Small intestine (tissue), 7 donors: ENCODE results near the gene HSD3B1. TPM values are rescaled to one million over a fixed set of nuclear protein-coding genes. Genes with fewer than 3 reads are reported as not detected.

Source experiments
- DNase-seq, 2 donors: peaks; one replicate each; pipeline versions ENCODE4 v3.0.0 to v3.0.0-alpha.2; 2013
- FAIRE-seq: peaks from 2 replicates; lab custom pipeline; 2012; peaks lifted over from hg19 to GRCh38; lab: Jason Lieb, UNC
- H3K27ac ChIP-seq, 3 donors: one replicate each; pipeline ENCODE4 v1.5.1; 2013; ENCODE audit warnings: low read length in 2 of 3, mild to moderate bottlenecking in 2 of 3, control low read depth in 1 of 3, inconsistent platforms in 1 of 3, low read depth in 1 of 3, moderate library complexity in 1 of 3
- H3K27me3 ChIP-seq, 3 donors: one replicate each; pipeline ENCODE4 v1.6.1; 2013; ENCODE audit warnings: low read length in 3 of 3, inconsistent platforms in 1 of 3; ENCODE audit not compliant: control insufficient read depth in 3 of 3, insufficient read depth in 3 of 3
- H3K36me3 ChIP-seq, 3 donors: one replicate each; pipeline ENCODE4 v1.6.1; 2013; ENCODE audit warnings: low read length in 3 of 3, inconsistent platforms in 1 of 3, low read depth in 1 of 3, mild to moderate bottlenecking in 1 of 3, moderate library complexity in 1 of 3; ENCODE audit not compliant: control insufficient read depth in 3 of 3, insufficient read depth in 2 of 3
- H3K4me1 ChIP-seq, 3 donors: one replicate each; pipeline ENCODE4 v1.6.1; 2013; ENCODE audit warnings: low read length in 2 of 3, inconsistent platforms in 1 of 3, low read depth in 1 of 3, mild to moderate bottlenecking in 1 of 3, moderate library complexity in 1 of 3; ENCODE audit not compliant: control insufficient read depth in 3 of 3, insufficient read depth in 2 of 3
- H3K4me3 ChIP-seq, 3 donors: one replicate each; pipeline ENCODE4 v1.5.1; 2013; ENCODE audit warnings: low read length in 3 of 3, control low read depth in 1 of 3, inconsistent platforms in 1 of 3, low read depth in 1 of 3, mild to moderate bottlenecking in 1 of 3, moderate library complexity in 1 of 3
- H3K9me3 ChIP-seq, 2 donors: one replicate each; pipeline ENCODE4 v1.6.1; 2013; ENCODE audit warnings: low read depth in 1 of 2, low read length in 1 of 2; ENCODE audit not compliant: control insufficient read depth in 2 of 2, insufficient read depth in 1 of 2
- WGBS, 3 donors: extraction: QIAGEN DNeasy Blood & Tissue Kit; methylation state at CpG; one replicate each; pipeline ENCODE4 v1.1.7; 2013; 5-methylcytosine and 5-hydroxymethylcytosine counted together
- polyA plus RNA-seq, 4 donors: library from polyadenylated mRNA; stranded (reverse) in 3 of 4; unstranded in 1 of 4; fragments of 200-250 nt in 3 of 4; fragments of 120-200 nt in 1 of 4; gene quantifications; one replicate each; pipeline versions ENCODE4 v1.2.1 to v1.2.3, GENCODE V29; 2013
- donor health status: healthy with polysubstance abuse.
- donor health status: control.
- donor health status: control.
- donor health status: Bipolar disorder and iron deficiency.
- donor health status: healthy.

Gene HSD3B1
- polyA plus RNA-seq, 4 donors = 5.9 TPM; not detected in 3

GRCh38 chr1:119482517-119483425 is 24.2 kb upstream of the HSD3B1 start:
- FAIRE-seq (no peak), DNase-seq (no peak)
- Histone ChIP-seq H3K27me3 (no peaks in the 10 kb centered on the region), H3K27ac (no peak overlapping the region), H3K4me3 (no peak overlapping the region), H3K36me3 (no peaks in the 10 kb centered on the region), H3K9me3 (no peaks in the 10 kb centered on the region), H3K4me1 (peaks cover 0 to 6% (median 0%) of the 10 kb centered on the region in 3 donors)
- 74 to 87% (median 84%) methylated on average over 6 of the region's 6 CpGs for WGBS, 3 donors

- peaks cover 0 to 6% (median 0%) of the 10 kb centered on the region in 3 donors for H3K4me1 ChIP-seq
- H3K36me3 ChIP-seq = no peaks in the 10 kb centered on the region
- 77 to 83% (median 77%) methylated on average over 6 of the region's 6 CpGs for WGBS, 3 donors
- DNase-seq (no peak), FAIRE-seq (no peak)
- H3K27ac ChIP-seq = no peak overlapping the region
- no peaks in the 10 kb centered on the region for H3K27me3 ChIP-seq
- H3K9me3 ChIP-seq = no peaks in the 10 kb centered on the region
- H3K4me3 ChIP-seq = no peak overlapping the region
Observed at GRCh38 chr1:119483441-119484200, 23.4 kb upstream of the HSD3B1 start.

DNA sequence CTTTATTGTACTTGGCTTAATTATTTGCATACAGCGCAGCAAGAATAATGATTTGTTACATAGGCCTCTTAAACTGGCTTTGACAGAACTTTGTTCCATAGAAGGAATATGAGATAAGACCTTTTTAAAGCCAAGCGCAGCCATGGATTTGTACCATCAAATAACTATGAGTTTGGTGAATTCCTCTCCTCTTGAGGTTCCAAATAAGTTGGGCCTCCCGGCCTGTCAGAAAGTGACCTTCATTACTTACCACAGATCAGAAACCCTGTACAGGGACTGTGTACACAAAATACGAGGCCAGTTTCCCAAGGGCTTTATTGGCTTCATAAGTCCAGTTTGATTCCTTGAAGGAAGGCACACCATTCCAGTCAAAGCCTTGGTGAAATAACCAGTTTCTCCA is 21.8 kb upstream of the HSD3B1 start:
- peak overlapping the region in 1 of 3 donors; percentile 25 for H3K27ac ChIP-seq
- no peak overlapping the region for H3K4me3 ChIP-seq
- no peaks in the 10 kb centered on the region for H3K9me3 ChIP-seq
- DNase-seq (peak; percentile 5 to 68), FAIRE-seq (no peak)
- H3K36me3 ChIP-seq = no peaks in the 10 kb centered on the region
- H3K27me3 ChIP-seq = no peaks in the 10 kb centered on the region
- peaks cover 0 to 6% (median 0%) of the 10 kb centered on the region in 3 donors for H3K4me1 ChIP-seq
- WGBS, 3 donors = 23 to 55% (median 39%) methylated on average over 4 of the region's 4 CpGs

DNA sequence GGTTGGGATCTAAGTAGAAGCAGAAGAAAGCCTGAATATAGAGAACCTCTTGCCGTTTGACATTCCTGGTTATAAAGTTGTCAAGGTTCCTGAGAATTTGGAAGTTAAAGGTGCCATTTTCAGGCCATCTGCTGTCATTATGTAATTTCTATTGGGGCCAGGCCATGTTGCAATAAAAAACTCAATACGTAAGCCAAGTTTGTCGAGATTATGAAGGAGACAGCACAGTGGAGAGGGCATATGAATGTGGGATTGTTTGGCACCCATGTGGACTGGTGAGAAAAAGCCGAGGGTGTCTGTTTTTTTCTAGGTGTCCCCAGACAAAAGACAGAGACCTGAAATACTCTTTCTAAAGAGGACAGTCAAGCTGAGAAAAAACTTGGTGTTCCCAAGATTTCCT is 18.8 kb upstream of the HSD3B1 start:
- Histone ChIP-seq H3K27me3 (no peaks in the 10 kb centered on the region), H3K9me3 (no peaks in the 10 kb centered on the region), H3K27ac (no peak overlapping the region), H3K4me1 (peaks cover 0 to 6% (median 0%) of the 10 kb centered on the region in 3 donors), H3K4me3 (no peak overlapping the region), H3K36me3 (no peaks in the 10 kb centered on the region)
- DNase-seq (no peak), FAIRE-seq (no peak)
- WGBS, 3 donors = 68 to 77% (median 71%) methylated on average over 4 of the region's 4 CpGs

- no peak for FAIRE-seq
- no peaks in the 10 kb centered on the region for H3K27me3 ChIP-seq
Observed at GRCh38 chr1:119489201-119489600, 17.8 kb upstream of the HSD3B1 start.

DNA sequence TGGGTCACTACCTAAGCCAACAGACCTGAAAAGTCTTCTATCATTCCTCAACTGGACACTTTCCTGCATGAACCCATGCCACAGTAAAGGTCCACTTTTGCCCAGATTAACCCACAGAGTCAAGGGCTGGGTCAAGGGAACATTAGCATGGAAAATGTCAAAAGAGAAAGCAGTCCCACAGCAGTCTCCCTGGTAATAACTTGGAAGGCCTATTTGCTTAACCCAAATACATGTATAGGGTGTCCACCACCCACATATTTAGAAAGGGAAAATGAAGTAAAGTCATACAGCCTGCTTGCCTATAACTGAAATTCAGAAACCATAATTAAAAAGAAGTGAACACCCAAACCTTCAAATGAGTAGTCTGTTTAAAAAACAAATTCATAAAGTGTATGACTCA is 16.1 kb upstream of the HSD3B1 start:
- FAIRE-seq = no peak
- H3K4me3 ChIP-seq = no peak overlapping the region

More at GRCh38 chr1:119489201-119489600, 17.8 kb upstream of the HSD3B1 start:
- H3K4me1 ChIP-seq = peaks cover 0 to 3% (median 0%) of the 10 kb centered on the region in 3 donors
- no peak overlapping the region for H3K4me3 ChIP-seq
- 60 to 73% (median 61%) methylated on average over 2 of the region's 2 CpGs for WGBS, 3 donors
- no peak for DNase-seq
- H3K27ac ChIP-seq = no peak overlapping the region
- no peaks in the 10 kb centered on the region for H3K9me3 ChIP-seq
- no peaks in the 10 kb centered on the region for H3K36me3 ChIP-seq

DNA sequence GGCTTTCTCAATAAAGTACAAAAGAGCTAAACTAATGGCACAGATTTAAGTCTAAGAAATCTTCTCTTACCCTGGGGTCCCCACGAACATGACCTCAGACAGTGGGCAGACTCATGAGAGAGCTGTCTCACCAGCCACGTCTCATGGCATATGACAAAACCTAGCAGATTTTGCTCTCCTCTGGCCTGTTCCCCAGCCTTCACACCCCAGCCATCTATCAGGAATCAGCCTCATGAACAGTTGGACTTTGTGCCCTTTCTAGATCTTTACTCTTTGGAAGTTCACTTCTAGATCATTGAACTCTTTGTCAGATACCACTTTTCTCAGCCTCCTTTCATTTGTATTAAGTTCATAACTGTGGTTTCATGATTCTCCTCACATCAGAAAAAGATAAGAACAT is 14.2 kb upstream of the HSD3B1 start:
- 69 to 79% (median 70%) methylated on average over 2 of the region's 2 CpGs for WGBS, 3 donors
- DNase-seq = peak; percentile 21 to 32
- H3K27ac ChIP-seq = no peak overlapping the region

More for the DNA sequence above, 16.1 kb upstream of the HSD3B1 start:
- no peak for DNase-seq
- H3K4me1 ChIP-seq = no peaks in the 10 kb centered on the region
- H3K27ac ChIP-seq = no peak overlapping the region
- no peaks in the 10 kb centered on the region for H3K27me3 ChIP-seq
- H3K36me3 ChIP-seq = no peaks in the 10 kb centered on the region
- peaks cover 0 to 3% of the 10 kb centered on the region in 2 donors for H3K9me3 ChIP-seq

GRCh38 chr1:119504831-119505230 is 2.2 kb upstream of the HSD3B1 start:
- no peak overlapping the region for H3K4me3 ChIP-seq
- H3K9me3 ChIP-seq = no peaks in the 10 kb centered on the region
- WGBS, 3 donors = 81 to 84% (median 82%) methylated on average over 4 of the region's 4 CpGs
- DNase-seq (no peak), FAIRE-seq (no peak)
- H3K4me1 ChIP-seq = no peaks in the 10 kb centered on the region
- no peak overlapping the region for H3K27ac ChIP-seq
- no peaks in the 10 kb centered on the region for H3K36me3 ChIP-seq
- no peaks in the 10 kb centered on the region for H3K27me3 ChIP-seq

More for the DNA sequence above, 14.2 kb upstream of the HSD3B1 start:
- no peaks in the 10 kb centered on the region for H3K36me3 ChIP-seq
- FAIRE-seq = no peak
- H3K27me3 ChIP-seq = no peaks in the 10 kb centered on the region
- no peak overlapping the region for H3K4me3 ChIP-seq
- H3K9me3 ChIP-seq = peaks cover 0 to 6% of the 10 kb centered on the region in 2 donors
- H3K4me1 ChIP-seq = no peaks in the 10 kb centered on the region
